K562 (cell line): Measurements from ENCODE around the gene CD300LB. TPM values are rescaled to one million over a fixed set of nuclear protein-coding genes. Genes with fewer than 3 reads are reported as not detected.
"Not testable (repeated sequence)": the region's sequence is repeated elsewhere in the genome, so short reads cannot be mapped to it uniquely, and the experiment has no call there.

Source experiments
- ATAC-seq: fragments of 200-7000 bp; cut with Tn5 transposase; 3 replicates; pipeline ENCODE4 v1.9.1; 2020; ENCODE audit warnings: moderate library complexity
- BruUV-seq: library from RNA; stranded (reverse); fragments of 400-500 nt; replicated peaks from 2 replicates; lab custom pipeline; 2021; lab: Mats Ljungman, UMichigan
- CTCF ChIA-PET: fragments of 300-600 bp; formaldehyde crosslinking; extraction: SDS; loops from one replicate; lab custom pipeline; 2021; ENCODE audit warnings: low intra/inter-chr PET ratio; lab: Yijun Ruan, JAX
- POLR2A ChIA-PET: fragments of 300-600, 350-650 bp; sonication (Branson Sonifier 250); formaldehyde crosslinking; extraction: SDS; loops from one replicate; lab custom pipeline; 2021; ENCODE audit warnings: antibody characterized with exemption, inconsistent platforms; lab: Yijun Ruan, JAX
- DNase-seq, 4 experiments: peaks; one replicate each; pipeline versions ENCODE4 v3.0.0 to v3.0.0-alpha.2; 2011 to 2018; ENCODE audit warnings: low spot score in 3 of 4, mixed read lengths in 3 of 4; ENCODE audit errors: extremely low read depth in 1 of 4
- FAIRE-seq: peaks from 2 replicates; lab custom pipeline; 2011; peaks lifted over from hg19 to GRCh38; lab: Jason Lieb, UNC
- H2AFZ ChIP-seq: 2 replicates; pipeline ENCODE4 v1.6.0; 2011; ENCODE audit warnings: low read depth, low read length, control low read depth, inconsistent platforms
- H3K27ac ChIP-seq: fragments of 200-600 bp; 3 replicates; pipeline ENCODE4 v1.8.0; 2011; ENCODE audit warnings: low read depth, mild to moderate bottlenecking, control low read depth, inconsistent platforms, low read length, moderate library complexity, mixed read lengths; ENCODE audit errors: extremely low read depth
- H3K27me3 ChIP-seq, 2 experiments: fragments of 300-600 bp in 1 of 2; 2 replicates in 1 of 2; 3 replicates in 1 of 2; pipeline versions ENCODE4 v1.6.0 to v1.8.0; 2011; ENCODE audit warnings: inconsistent platforms in 2 of 2, low read length in 2 of 2, mild to moderate bottlenecking in 1 of 2, mixed read lengths in 1 of 2, moderate library complexity in 1 of 2; ENCODE audit not compliant: control insufficient read depth in 2 of 2, insufficient read depth in 2 of 2
- H3K36me3 ChIP-seq: fragments of 300-600 bp; 3 replicates; pipeline ENCODE4 v1.8.0; 2011; ENCODE audit warnings: mild to moderate bottlenecking, low read length, inconsistent platforms; ENCODE audit not compliant: control insufficient read depth, insufficient read depth
- H3K4me1 ChIP-seq, 2 experiments: fragments of 200-600 bp in 1 of 2; replicated peaks in 1 of 2; 2 replicates in 1 of 2; 3 replicates in 1 of 2; pipeline versions ENCODE4 v1.5.1 to v1.8.0; 2011; ENCODE audit warnings: inconsistent platforms in 2 of 2, low read length in 2 of 2, mild to moderate bottlenecking in 1 of 2, mixed read lengths in 1 of 2, moderate library complexity in 1 of 2; ENCODE audit not compliant: control insufficient read depth in 2 of 2, insufficient read depth in 2 of 2
- H3K4me2 ChIP-seq: 2 replicates; pipeline ENCODE4 v1.6.1; 2011; ENCODE audit warnings: low read length, control low read depth, inconsistent platforms, mixed read lengths; ENCODE audit not compliant: insufficient read depth
- H3K4me3 ChIP-seq: fragments of 200-600 bp; sonication (generic), shearing (Covaris generic); 2 replicates; pipeline ENCODE4 v1.5.1; 2016; ENCODE audit warnings: control low read depth, inconsistent platforms
- H3K79me2 ChIP-seq: fragments of 200-600 bp; 3 replicates; pipeline ENCODE4 v1.8.0; 2011; ENCODE audit warnings: low read length, inconsistent platforms; ENCODE audit not compliant: control insufficient read depth, insufficient read depth
- H3K9ac ChIP-seq, 2 experiments: 2 replicates each; pipeline versions ENCODE4 v1.6.0 to v1.6.1; 2011; ENCODE audit warnings: low read depth in 2 of 2, low read length in 2 of 2, control low read depth in 1 of 2, inconsistent platforms in 1 of 2, mild to moderate bottlenecking in 1 of 2, mixed read lengths in 1 of 2; ENCODE audit not compliant: insufficient read depth in 1 of 2
- H3K9me1 ChIP-seq: one replicate; pipeline ENCODE4 v1.6.0; 2011; ENCODE audit warnings: inconsistent platforms, mild to moderate bottlenecking, low read length, moderate library complexity; ENCODE audit not compliant: control insufficient read depth, insufficient read depth
- H3K9me3 ChIP-seq: replicated peaks from 2 replicates; pipeline ENCODE4 v1.5.1; 2011; ENCODE audit warnings: low read depth, low read length, inconsistent platforms; ENCODE audit not compliant: control insufficient read depth, insufficient read depth
- H4K20me1 ChIP-seq: replicated peaks from 2 replicates; pipeline ENCODE4 v1.6.1; 2011; ENCODE audit warnings: low read length, inconsistent platforms, mixed read lengths; ENCODE audit not compliant: control insufficient read depth, insufficient read depth
- CC2D1A ChIP-seq: fragments of 450-650 bp; IDR thresholded peaks from 2 replicates; pipeline ENCODE4 v1.6.1; 2017; ENCODE audit warnings: mild to moderate bottlenecking
- KLF16 ChIP-seq: IDR thresholded peaks from 2 replicates; pipeline ENCODE4 v1.6.1; 2016; ENCODE audit warnings: antibody characterized with exemption
- TCF7L2 ChIP-seq: fragments of 150-350 bp; IDR thresholded peaks from 2 replicates; pipeline ENCODE4 v1.6.1; 2016; ENCODE audit warnings: low read depth, mild to moderate bottlenecking, low read length, moderate library complexity
- ZBTB1 ChIP-seq: sonication (generic); formaldehyde crosslinking; IDR thresholded peaks from 2 replicates; pipeline ENCODE4 v1.8.1; 2023; ENCODE audit warnings: missing genetic modification reagents, low read depth, mild to moderate bottlenecking, borderline replicate concordance
- WGBS: fragments of 100-300 bp; shearing (Covaris generic); methylation state at CpG from one replicate; pipeline ENCODE4 v1.1.6; 2016; ENCODE audit warnings: low coverage, mixed read lengths; ENCODE audit not compliant: insufficient coverage; ENCODE audit errors: missing lambda C conversion rate; 5-methylcytosine and 5-hydroxymethylcytosine counted together
- in situ Hi-C: fragments of 300-500 bp; cut with MboI; formaldehyde crosslinking; loops from 4 replicates; pipeline ENCODE4 v1.15.0; 2018; ENCODE audit warnings: inconsistent platforms, mixed read lengths
- intact Hi-C: fragments of 100-400 bp; cut with micrococcal nuclease; formaldehyde crosslinking; loops from 2 replicates; pipeline ENCODE4 v1.14.2; 2022
- polyA plus RNA-seq, 8 experiments: library from polyadenylated mRNA; depleted of rRNA in 4 of 8; stranded (reverse) in 5 of 8; unstranded in 3 of 8; fragments of >200 nt; fragmentation: Nextera tagmentation in 2 of 8; fragmentation: Illumina TruSeq in 1 of 8; extraction: Ambion mirVana in 2 of 8; extraction: Trizol in 1 of 8; gene quantifications; 2 replicates each; pipeline versions ENCODE4 v1.2.1 to v1.2.3, GENCODE V29; 2011 to 2014; ENCODE audit warnings: inconsistent platforms in 1 of 8, missing spikeins in 1 of 8
- total RNA-seq, 7 experiments: library from RNA; depleted of rRNA in 6 of 7; stranded (reverse); fragments of >200 nt in 6 of 7; fragmentation: Illumina TruSeq in 2 of 7; extraction: Trizol in 2 of 7; gene quantifications; 2 replicates each; pipeline versions ENCODE4 v1.2.1 to v1.2.3, GENCODE V29; 2011 to 2021; ENCODE audit warnings: low replicate concordance in 1 of 7

Gene CD300LB
- total and polyA plus RNA-seq, 9 of the 15 experiments (the other 6 are each of a cell fraction or from before 2014, with no cell fraction given) = not detected

DNA sequence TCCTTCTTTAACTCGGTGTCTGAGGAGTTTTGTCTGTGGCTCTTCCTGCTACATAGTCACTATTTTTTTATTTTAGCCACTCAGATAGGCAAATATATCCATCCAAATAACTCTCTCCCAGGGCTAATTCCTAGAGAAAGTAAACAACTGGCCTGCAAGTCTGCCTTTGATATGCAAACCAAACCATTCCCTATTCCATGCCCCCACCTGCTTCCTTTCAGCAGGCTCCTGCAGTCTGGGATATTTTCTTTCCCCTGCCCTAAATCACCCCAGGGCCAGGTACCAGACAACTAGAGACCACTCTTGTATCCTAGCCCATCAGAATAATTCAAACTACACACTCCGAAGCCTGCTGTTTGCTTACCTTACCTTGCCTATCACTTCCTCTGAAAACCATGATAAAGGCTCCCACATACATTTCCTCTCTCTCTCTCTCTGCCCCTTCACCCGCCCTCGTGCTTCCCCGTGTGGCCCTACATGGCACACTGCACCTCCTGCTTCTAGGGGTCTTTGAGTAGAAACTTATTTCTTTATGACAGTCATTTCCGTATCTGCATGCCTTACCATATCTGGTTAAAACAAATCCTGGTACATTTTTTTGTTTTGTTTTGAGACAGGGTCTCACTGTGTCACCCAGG, 27.7 kb upstream of the CD300LB start:
- no peaks in the 10 kb centered on the region; the same call in 1 of the 2 replicates for H4K20me1 ChIP-seq
- intact Hi-C loops = no loop called here
- FAIRE-seq (no peak), DNase-seq (no peak), ATAC-seq (no peak)
- no TSS peak for BruUV-seq
- no peak overlapping the region for H3K27ac ChIP-seq
- in situ Hi-C loops = no loop called here
- ChIA-PET CTCF (no interaction called here), POLR2A (no interaction called here)
- peaks cover 8 to 40% of the 10 kb centered on the region in 2 experiments; a peak in 4 of 5 replicates for H3K27me3 ChIP-seq
- 1% methylated on average over 6 of the region's 6 CpGs for WGBS
- TF ChIP-seq ZBTB1 (CRISPR knock-in tag) (no peak), CC2D1A (no peak), TCF7L2 (no peak), KLF16 (no peak)
- H3K9me1 ChIP-seq = no peaks in the 10 kb centered on the region
- 0 out of 5 replicates have a peak, but pooled peaks cover 0 to 3% of the 10 kb centered on the region in 2 experiments for H3K4me1 ChIP-seq
- H3K9ac ChIP-seq = no peak overlapping the region
- H3K79me2 ChIP-seq = no peaks in the 10 kb centered on the region
- H3K9me3 ChIP-seq = no peaks in the 10 kb centered on the region
- no peaks in the 10 kb centered on the region for H3K36me3 ChIP-seq
- no peak overlapping the region for H3K4me3 ChIP-seq
- no peak overlapping the region for H2AFZ ChIP-seq
- H3K4me2 ChIP-seq = no peak overlapping the region

DNA sequence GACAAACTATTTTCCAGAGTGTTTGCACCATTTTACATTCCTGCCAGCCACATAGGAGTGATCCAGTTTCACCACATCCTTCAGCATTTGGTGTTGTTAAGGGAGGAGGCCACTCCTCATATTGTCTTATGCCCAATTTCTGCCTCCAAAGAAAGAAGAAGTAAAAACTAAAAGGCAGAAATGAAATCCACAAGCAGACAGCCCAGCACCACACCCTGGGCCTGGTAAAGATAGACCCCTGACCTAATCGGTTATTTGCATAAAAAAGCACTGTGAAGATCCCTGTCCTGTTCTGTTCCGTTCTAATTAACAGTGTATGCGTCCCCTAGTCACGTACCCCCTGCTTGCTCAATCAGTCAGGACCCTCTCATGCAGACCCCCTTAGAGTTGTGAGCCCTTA, 27.1 kb upstream of the CD300LB start:
- POLR2A ChIA-PET = interaction anchor here (1.0 kb wide), 1 partner anchor 8 kb away, joined by 4 read pairs; no protein-coding TSS in a partner anchor
- H3K9ac ChIP-seq, H3K36me3 ChIP-seq, H3K4me1 ChIP-seq, H3K9me3 ChIP-seq, in situ Hi-C loops, H3K4me2 ChIP-seq, H3K79me2 ChIP-seq, H2AFZ ChIP-seq, H3K9me1 ChIP-seq, FAIRE-seq, DNase-seq, BruUV-seq, H3K27ac ChIP-seq, intact Hi-C loops, H3K4me3 ChIP-seq, ATAC-seq, CTCF ChIA-PET, H4K20me1 ChIP-seq: not testable (repeated sequence)
- peaks cover 11 to 38% of the 10 kb centered on the region in 2 experiments; a peak in 4 of 5 replicates for H3K27me3 ChIP-seq
- 0% methylated on average over 4 of the region's 4 CpGs for WGBS
